ENCODE data around the gene C1QL3.
A peak's percentile ranks its signal among the peaks of the same experiment; 100 is the strongest.

Gene C1QL3

GRCh38 chr10:16521311-16522016 lies at the start of gene C1QL3:
Gene C1QL3, minus strand, starts transcription at chr10:16521879. Its CDS starts 814 bp downstream, at chr10:16521065.
- DNase-seq (ENCODE audit: low read depth, low spot score): no peak

GRCh38 chr10:16570731-16571130 lies 49.1 kb upstream of the C1QL3 start:
- DNase-seq (ENCODE audit: low read depth, low spot score): no peak
- H3K27ac ChIP-seq: no peak overlapping the region

More at GRCh38 chr10:16521311-16522016, at the start of gene C1QL3:
- no peak within 1 kb of the TSS for H3K27ac ChIP-seq

DNA sequence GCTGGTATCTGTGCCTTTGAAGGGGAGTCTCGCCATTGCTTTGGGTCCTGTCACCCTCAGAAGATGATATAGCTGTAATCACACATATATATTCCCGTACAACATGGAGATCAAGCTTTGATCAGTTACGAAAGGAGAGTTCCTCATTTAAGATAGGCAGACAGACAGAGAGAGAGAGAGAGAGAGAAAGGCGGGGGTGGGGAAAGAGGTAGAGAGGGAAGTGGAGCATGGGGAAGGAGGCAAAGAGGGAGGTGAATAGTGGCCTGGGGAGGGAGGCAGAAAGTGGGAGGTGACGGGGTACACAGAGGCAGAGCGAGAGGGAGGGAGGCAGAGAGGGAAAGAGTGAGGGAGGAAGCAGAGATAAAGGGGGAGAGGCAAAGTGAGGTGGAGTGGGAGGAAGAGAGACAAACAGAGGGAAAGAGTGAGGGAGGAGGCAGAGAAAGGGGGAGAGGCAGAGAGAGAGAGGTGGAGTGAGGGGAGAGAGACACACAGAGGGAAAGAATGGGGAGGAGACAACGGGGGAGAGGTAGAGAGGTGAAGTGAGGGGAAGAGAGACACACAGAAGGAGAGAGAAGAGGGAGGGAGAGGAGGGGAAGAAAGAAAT lies 44.6 kb upstream of the C1QL3 start:
- H3K27ac ChIP-seq: no peak overlapping the region
- DNase-seq (ENCODE audit: low read depth, low spot score): no peak

DNA sequence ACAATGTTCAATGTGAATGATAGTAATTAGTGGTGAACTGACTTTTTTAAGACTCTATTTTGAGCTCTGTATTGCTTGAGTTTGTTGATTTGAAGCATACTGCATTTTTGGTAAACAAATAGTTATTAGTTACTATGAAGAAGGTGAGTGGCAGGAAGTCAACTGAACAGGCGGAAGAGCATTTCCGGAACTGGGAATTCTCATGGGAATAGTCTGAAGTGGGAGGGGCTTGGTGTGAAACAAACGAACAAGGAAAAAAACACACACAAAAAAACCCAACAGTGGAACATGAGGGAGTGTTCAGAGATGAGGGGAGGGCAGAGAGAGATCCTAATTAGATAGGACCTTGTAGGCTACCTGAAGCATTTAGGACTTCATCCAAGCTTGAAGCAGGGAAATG lies 43.9 kb upstream of the C1QL3 start:
- DNase-seq (ENCODE audit: low read depth, low spot score): no peak
- no peak overlapping the region for H3K27ac ChIP-seq

DNA sequence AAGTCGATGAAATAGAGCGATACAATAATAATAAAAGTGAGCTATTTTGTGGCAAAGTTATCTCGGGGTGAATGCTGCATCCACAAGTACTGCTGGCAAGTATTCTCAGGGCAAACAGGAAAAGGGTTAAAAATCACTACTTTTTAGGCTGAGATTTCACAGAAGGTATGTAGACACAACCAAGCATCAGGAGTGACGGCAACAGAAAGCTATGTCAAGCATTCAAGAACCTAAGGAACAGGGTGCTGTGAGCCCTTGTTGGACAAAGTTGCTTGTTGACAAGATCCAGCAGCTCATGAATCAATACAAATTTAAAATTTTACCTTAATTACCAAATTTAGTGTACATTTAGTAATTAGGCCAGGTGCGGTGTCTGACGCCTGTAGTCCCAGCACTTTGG lies 41.2 kb upstream of the C1QL3 start:
- no peak overlapping the region for H3K27ac ChIP-seq
- DNase-seq (ENCODE audit: low read depth, low spot score): no peak

- no peak overlapping the region for H3K27ac ChIP-seq
- no peak for DNase-seq (ENCODE audit: low read depth, low spot score)
These were observed 37.6 kb upstream of the C1QL3 start for GRCh38 chr10:16559236-16559773.

DNA sequence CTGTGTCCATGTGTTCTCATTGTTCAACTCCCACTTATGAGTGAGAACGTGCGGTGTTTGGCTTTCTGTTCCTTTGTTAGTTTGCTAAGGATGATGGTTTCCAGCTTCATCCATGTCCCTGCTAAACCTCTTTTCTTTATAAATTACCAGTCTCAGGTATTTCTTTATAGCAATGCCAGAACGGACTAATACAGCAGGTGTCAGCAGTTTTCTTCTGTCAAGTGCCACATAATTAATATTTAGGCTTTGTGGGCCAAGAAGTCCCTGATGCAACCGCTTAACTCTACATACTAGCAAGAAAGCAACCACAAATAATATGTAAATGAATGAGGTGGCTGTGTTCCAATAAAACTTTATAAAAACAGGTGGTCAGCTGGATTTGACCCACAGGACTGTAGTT lies 26.3 kb upstream of the C1QL3 start:
- no peak overlapping the region for H3K27ac ChIP-seq
- DNase-seq (ENCODE audit: low read depth, low spot score): no peak

DNA sequence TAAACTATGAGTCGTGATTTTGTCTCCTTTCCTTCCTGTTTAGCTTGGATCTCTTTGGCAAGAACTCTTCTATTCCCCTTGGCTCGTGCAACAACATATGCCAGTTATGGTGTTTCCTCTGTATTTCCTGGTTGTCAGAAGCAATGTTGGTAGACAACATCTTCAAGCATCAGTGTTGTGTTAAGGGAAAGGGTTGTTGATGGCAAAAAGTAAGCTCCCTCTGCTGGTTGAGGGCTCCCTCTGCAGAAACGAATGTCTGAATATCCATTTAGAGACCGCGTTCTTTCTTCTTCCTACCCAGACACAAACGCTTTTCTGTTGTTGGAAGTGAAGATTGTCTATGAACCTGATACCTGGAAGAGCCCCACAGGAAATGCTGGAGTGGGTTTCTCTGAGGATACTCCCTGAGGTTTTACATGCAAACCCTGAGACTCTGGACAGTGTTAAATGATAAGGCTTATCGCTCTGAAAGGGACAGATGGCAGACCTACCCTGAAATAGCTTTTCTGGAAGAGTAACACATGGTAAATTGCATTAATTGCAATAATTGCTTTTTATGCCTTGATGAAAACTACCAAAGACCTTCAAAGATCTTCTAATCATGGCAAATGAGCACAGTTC lies 23.5 kb upstream of the C1QL3 start:
- peak; percentile 2 for DNase-seq (ENCODE audit: low read depth, low spot score)
- no peak overlapping the region for H3K27ac ChIP-seq

GRCh38 chr10:16544591-16544990 lies 22.9 kb upstream of the C1QL3 start:
- no peak overlapping the region for H3K27ac ChIP-seq
- DNase-seq (ENCODE audit: low read depth, low spot score): no peak

DNA sequence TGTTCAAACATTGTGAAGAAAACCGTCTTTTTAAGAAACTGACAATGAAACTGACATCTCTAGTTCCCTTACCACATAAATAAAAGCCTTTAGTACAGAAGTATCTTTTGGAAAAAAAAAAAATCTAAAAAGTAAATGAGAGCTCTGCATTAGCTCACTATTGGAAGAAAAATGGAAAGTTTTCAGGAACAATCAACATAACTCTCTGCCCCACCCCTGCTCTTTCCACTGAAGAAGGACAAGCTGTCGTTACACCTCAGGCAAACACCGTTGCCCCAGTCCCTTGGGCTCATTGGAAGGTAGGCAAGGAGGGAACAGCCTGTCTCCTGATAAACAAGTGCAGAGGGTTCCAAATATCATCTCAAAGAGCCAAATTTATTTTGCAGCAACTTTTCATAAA lies 22.4 kb upstream of the C1QL3 start:
- no peak overlapping the region for H3K27ac ChIP-seq
- DNase-seq (ENCODE audit: low read depth, low spot score): no peak

DNA sequence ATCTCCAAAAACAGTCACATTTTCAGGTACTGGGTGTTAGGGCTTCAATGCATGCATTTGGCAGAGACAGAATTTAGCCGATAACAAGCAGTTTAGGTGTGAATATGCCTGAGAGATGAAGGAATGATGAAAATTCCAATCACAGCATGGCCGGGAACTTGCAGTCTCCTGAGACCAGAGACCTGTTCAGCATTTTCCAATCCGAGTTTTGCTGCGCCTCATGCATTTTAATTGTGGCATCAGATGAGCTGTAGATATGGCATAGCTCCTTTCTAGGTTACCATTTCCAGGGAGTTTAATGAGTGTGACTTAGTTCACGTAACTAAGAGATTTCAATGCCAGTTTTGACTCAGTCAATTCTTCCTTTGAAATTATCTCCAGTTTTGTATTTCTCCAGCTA lies 14.5 kb upstream of the C1QL3 start:
- DNase-seq (ENCODE audit: low read depth, low spot score): no peak
- H3K27ac ChIP-seq: no peak overlapping the region

DNA sequence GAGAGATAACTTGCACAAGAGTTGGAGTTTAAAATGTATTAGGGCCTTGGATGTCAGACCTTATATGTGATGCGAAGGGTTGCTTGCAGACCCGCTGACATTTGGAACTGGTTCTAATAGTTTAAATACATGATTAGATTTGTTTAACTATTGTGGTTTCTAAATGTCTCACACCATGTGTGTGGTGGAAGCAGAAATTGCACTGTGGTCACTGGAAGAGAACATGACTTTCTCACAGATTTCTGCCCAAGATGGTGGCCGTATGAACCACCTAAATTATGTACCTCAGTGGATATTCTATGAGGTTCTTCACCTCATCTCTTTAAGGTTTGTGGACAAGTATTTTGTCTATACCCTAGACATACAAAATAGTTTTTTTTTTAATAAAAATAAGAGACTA lies 8.2 kb upstream of the C1QL3 start:
- no peak overlapping the region for H3K27ac ChIP-seq
- DNase-seq (ENCODE audit: low read depth, low spot score): no peak

GRCh38 chr10:16527452-16527851 lies 5.8 kb upstream of the C1QL3 start:
- H3K27ac ChIP-seq: no peak overlapping the region

GRCh38 chr10:16520900-16521299 lies 779 bp downstream of the C1QL3 start:
- DNase-seq (ENCODE audit: low read depth, low spot score): no peak
- no peak overlapping the region for H3K27ac ChIP-seq

More at GRCh38 chr10:16527452-16527851, 5.8 kb upstream of the C1QL3 start:
- DNase-seq (ENCODE audit: low read depth, low spot score): no peak

DNA sequence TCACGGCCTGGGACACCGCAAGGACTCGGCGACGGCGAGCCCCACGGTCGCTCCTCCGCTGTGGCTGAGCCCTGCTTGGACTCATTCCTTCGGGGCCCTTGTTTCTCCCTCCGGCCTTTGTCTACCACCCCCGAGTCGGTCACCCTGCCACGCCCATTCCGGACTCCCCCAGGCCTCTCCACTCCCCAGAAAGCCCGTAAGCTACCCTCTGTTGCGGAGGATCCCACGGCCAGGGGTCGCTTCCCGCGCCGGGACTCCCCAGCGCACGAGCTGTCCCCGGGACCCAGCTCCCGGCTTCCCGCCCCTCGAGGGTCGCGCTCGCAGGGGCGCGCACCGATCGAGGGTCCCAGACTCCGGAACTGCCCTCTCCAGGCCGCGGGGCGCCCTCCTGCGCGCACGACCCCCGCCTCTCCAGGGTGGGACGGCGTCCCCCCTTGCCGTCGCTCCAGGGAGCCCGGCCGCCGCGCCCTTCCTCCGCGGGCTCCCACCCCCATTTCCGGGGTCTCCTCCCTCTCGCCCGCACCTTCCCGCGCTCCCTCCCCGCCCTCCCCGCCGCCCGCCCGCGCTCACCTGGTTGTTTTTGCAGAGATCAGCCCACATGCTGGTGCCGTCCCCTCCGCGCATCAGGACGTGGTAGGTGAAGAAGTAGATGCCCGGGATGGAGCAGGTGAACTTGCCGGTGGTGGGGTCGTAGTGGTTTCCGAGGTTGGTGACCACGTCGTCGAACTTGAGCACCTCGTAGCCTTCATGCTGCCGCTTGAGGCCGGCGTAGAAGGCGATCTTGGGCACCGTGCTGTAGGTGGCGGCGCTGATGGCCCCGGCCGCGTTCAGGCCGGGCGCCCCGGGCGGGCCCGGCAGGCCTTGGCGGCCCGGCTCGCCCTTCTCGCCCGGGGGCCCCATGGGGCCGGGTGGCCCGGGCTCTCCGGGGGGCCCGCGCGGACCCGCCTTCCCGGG lies 1.5 kb downstream of the C1QL3 start:
- H3K27ac ChIP-seq: no peak overlapping the region
- no peak for DNase-seq (ENCODE audit: low read depth, low spot score)

- H3K27ac ChIP-seq: no peak overlapping the region
- no peak for DNase-seq (ENCODE audit: low read depth, low spot score)
These were observed 2.3 kb downstream of the C1QL3 start for GRCh38 chr10:16519250-16519907.

GRCh38 chr10:16518822-16519221 lies 2.9 kb downstream of the C1QL3 start:
- H3K27ac ChIP-seq: no peak overlapping the region
- no peak for DNase-seq (ENCODE audit: low read depth, low spot score)

DNA sequence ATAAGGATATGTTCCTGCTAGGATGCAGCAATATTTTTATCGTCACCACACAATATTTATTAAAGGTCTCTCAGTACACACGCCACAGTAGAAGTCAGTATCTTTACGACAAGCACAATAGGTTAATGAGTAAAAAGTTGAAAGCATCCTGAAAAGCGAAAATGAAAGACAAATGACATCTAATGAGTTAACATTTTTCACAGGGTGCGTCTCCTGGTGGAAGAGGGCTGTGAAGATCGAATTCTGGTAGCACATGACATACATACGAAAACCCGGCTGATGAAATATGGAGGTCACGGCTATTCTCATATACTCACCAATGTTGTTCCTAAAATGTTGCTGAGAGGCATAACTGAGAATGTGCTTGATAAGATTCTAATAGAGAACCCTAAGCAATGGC lies 10.8 kb downstream of the C1QL3 start:
- H3K27ac ChIP-seq: no peak overlapping the region
- no peak for DNase-seq (ENCODE audit: low read depth, low spot score)

DNA sequence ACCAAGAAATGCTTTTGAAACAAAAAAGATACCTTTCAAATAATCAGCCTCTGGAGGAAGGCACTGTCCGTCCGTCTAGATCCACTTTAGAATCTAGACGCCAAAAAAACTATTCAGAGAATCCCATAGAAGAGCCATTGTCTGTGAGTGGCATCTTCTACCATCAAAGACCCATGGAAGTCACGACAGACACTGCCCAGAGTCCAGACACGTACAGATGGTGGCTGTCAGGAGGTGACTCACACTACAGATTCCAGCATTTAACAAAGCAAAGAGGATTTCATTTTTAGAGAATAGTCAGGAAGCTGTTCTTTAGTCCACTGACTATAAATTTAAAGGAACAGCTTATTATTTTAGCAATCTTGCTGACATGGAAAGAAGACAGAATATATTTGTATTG lies 11.7 kb downstream of the C1QL3 start:
- H3K27ac ChIP-seq: no peak overlapping the region
- no peak for DNase-seq (ENCODE audit: low read depth, low spot score)

GRCh38 chr10:16505161-16505560 lies 16.5 kb downstream of the C1QL3 start:
- DNase-seq (ENCODE audit: low read depth, low spot score): no peak
- H3K27ac ChIP-seq: no peak overlapping the region

Measured in epithelial cell of prostate (primary cell).